ENCODE measurements around the gene MAP2K7. TPM values are rescaled to one million over a fixed set of nuclear protein-coding genes. Genes with fewer than 3 reads are reported as not detected.

MAP2K7 gene
- total RNA-seq, 4 donors from 2014 or later = 11.1 to 31.2 (median 20.9) TPM

DNA sequence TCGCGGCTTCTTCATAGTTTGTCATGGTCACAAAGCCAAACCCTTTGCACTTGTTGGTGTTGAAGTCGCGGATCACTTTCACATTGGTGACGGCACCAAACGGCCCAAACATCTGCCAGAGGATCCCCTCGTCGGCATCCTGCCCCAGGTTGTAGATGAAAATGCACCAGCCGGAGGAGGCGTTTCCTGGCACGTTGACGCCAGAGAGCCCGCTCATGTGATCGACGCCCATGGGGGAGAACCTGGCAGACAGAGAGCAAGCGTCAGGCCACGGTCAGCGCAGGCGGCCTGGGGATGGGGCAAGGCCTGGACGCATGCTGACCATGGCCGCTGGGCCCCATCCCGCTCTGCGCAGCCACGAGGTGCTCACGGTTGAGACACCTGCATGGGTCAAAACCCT lies 59.9 kb downstream of the MAP2K7 start:
- H3K27me3 ChIP-seq = no peaks in the 10 kb centered on the region
- H3K4me3 ChIP-seq = no peak overlapping the region
- no peaks in the 10 kb centered on the region for H3K9me3 ChIP-seq
- no peak for TF ChIP-seq POLR2A (IDR thresholded peaks at IDR 0.05)
- H3K4me1 ChIP-seq = peaks cover 0 to 6% (median 0%) of the 10 kb centered on the region in 4 donors
- H3K36me3 ChIP-seq = peaks cover 0 to 86% (median 27%) of the 10 kb centered on the region in 3 donors
- no peak for DNase-seq (ENCODE audit: low spot score in 2 of 2)
- WGBS, 2 donors = 92 to 97% methylated on average over 24 to 25 of the region's 25 CpGs
- no peak overlapping the region for H3K27ac ChIP-seq

Other genes with a start within 250 kb of the MAP2K7 start
- gene RETN, start 234.8 kb upstream of the MAP2K7 start, total RNA-seq = not detected
- 1 to 10 TPM in 1 of 4 donors, not detected in 3; 1.5 TPM for gene MCEMP1, start 226.8 kb upstream of the MAP2K7 start, total RNA-seq
- 10 to 100 TPM; 26.9 to 47.5 (median 37.0) TPM for gene TRAPPC5, start 223.0 kb upstream of the MAP2K7 start, total RNA-seq
- gene FCER2, start 201.7 kb upstream of the MAP2K7 start, total RNA-seq = 1 to 10 TPM in 1 of 4 donors, under 1 TPM in 1, not detected in 2; 0.90 to 1.0 TPM
- 10 to 100 TPM in 1 of 4 donors, 1 to 10 TPM in 1, under 1 TPM in 1, not detected in 1; 0.59 to 16.5 (median 1.7) TPM for gene CLEC4G, start 171.8 kb upstream of the MAP2K7 start, total RNA-seq
- 10 to 100 TPM in 1 of 4 donors, 1 to 10 TPM in 3; 2.6 to 12.6 (median 5.0) TPM for gene CD209, start 156.3 kb upstream of the MAP2K7 start, total RNA-seq
- 1 to 10 TPM in 1 of 4 donors, not detected in 3; 2.4 TPM for gene CLEC4M, start 140.6 kb upstream of the MAP2K7 start, total RNA-seq
- 10 to 100 TPM; 14.4 to 30.3 (median 17.7) TPM for gene EVI5L, start 73.7 kb upstream of the MAP2K7 start, total RNA-seq
- 1 to 10 TPM in 1 of 4 donors, not detected in 3; 2.5 TPM for gene PRR36, start 29.5 kb upstream of the MAP2K7 start, total RNA-seq
- 1 to 10 TPM in 1 of 4 donors, under 1 TPM in 1, not detected in 2; 0.59 to 1.2 TPM for gene LRRC8E, start 15.4 kb upstream of the MAP2K7 start, total RNA-seq
- gene TGFBR3L, start 11.0 kb downstream of the MAP2K7 start, total RNA-seq = not detected
- gene SNAPC2, start 16.5 kb downstream of the MAP2K7 start, total RNA-seq = 10 to 100 TPM; 11.6 to 26.4 (median 16.1) TPM
- gene CTXN1, start 22.3 kb downstream of the MAP2K7 start, total RNA-seq = 1 to 10 TPM in 3 of 4 donors, under 1 TPM in 1; 0.66 to 7.2 (median 3.0) TPM
- 10 to 100 TPM; 60.1 to 91.3 (median 77.1) TPM for gene TIMM44, start 39.8 kb downstream of the MAP2K7 start, total RNA-seq
- gene ELAVL1, start 101.8 kb downstream of the MAP2K7 start, total RNA-seq = 10 to 100 TPM; 25.8 to 36.4 (median 27.7) TPM
- gene CCL25, start 148.9 kb downstream of the MAP2K7 start, total RNA-seq = not detected
- 1 to 10 TPM in 1 of 4 donors, under 1 TPM in 1, not detected in 2; 0.20 to 2.5 TPM for gene FBN3, start 245.7 kb downstream of the MAP2K7 start, total RNA-seq